HepG2 (cell line): Measurements from ENCODE around the gene TASL. TPM values are rescaled to one million over a fixed set of nuclear protein-coding genes. Genes with fewer than 3 reads are reported as not detected.

Experiments
- ATAC-seq: fragments of 200-7000 bp; cut with Tn5 transposase; 3 replicates; pipeline ENCODE4 v1.9.1; 2020; ENCODE audit warnings: mild to moderate bottlenecking, moderate library complexity
- BruUV-seq: library from RNA; stranded (reverse); fragments of 400-500 nt; replicated peaks from 2 replicates; lab custom pipeline; 2021; lab: Mats Ljungman, UMichigan
- CTCF ChIA-PET: fragments of 300-600 bp; formaldehyde crosslinking; extraction: SDS; loops from one replicate; lab custom pipeline; 2021; ENCODE audit warnings: low total read pairs, inconsistent platforms, low intra/inter-chr PET ratio; lab: Yijun Ruan, JAX
- POLR2A ChIA-PET: fragments of 350-600 bp; sonication (Branson Sonifier 250); formaldehyde crosslinking; loops from one replicate; lab custom pipeline; 2020; ENCODE audit warnings: antibody characterized with exemption, inconsistent platforms; lab: Yijun Ruan, JAX
- DNase-seq: peaks from one replicate; pipeline ENCODE4 v3.0.0-alpha.2; 2015; ENCODE audit warnings: low spot score
- FAIRE-seq: peaks from 3 replicates; lab custom pipeline; 2011; peaks lifted over from hg19 to GRCh38; lab: Jason Lieb, UNC
- H2AFZ ChIP-seq: one replicate; pipeline ENCODE4 v1.6.1; 2011; ENCODE audit warnings: low read length, inconsistent platforms
- H3K27ac ChIP-seq: fragments of 300-600 bp; 3 replicates; pipeline ENCODE4 v1.8.0; 2011; ENCODE audit warnings: mixed run types, mild to moderate bottlenecking, mixed read lengths, low read length, inconsistent platforms; ENCODE audit not compliant: insufficient read depth; ENCODE audit errors: extremely low read length
- H3K27me3 ChIP-seq, 2 experiments: fragments of 200-600 bp in 1 of 2; 2 replicates in 1 of 2; 3 replicates in 1 of 2; pipeline versions ENCODE4 v1.6.0 to v1.8.0; 2011; ENCODE audit warnings: low read length in 2 of 2, mild to moderate bottlenecking in 2 of 2, moderate library complexity in 2 of 2, inconsistent platforms in 1 of 2; ENCODE audit not compliant: insufficient read depth in 2 of 2, control insufficient read depth in 1 of 2
- H3K36me3 ChIP-seq, 2 experiments: fragments of 200-600 bp in 1 of 2; replicated peaks in 1 of 2; 2 replicates in 1 of 2; 3 replicates in 1 of 2; pipeline versions ENCODE4 v1.5.1 to v1.8.0; 2011; ENCODE audit warnings: low read length in 2 of 2, inconsistent platforms in 1 of 2; ENCODE audit not compliant: insufficient read depth in 2 of 2, control insufficient read depth in 1 of 2
- H3K4me1 ChIP-seq: 2 replicates; pipeline ENCODE4 v1.5.1; 2012; ENCODE audit warnings: low read length, inconsistent platforms; ENCODE audit not compliant: insufficient read depth
- H3K4me2 ChIP-seq: 2 replicates; pipeline ENCODE4 v1.6.0; 2011; ENCODE audit warnings: low read depth, low read length, inconsistent platforms
- H3K4me3 ChIP-seq, 3 experiments: fragments of 200-600 bp in 1 of 3; sonication (generic), shearing (Covaris generic) in 1 of 3; replicated peaks in 1 of 3; 2 replicates each; pipeline ENCODE4 v1.5.1; 2011 to 2016; ENCODE audit warnings: low read length in 3 of 3, inconsistent platforms in 2 of 3, low read depth in 2 of 3, mild to moderate bottlenecking in 2 of 3, control low read depth in 1 of 3, mixed read lengths in 1 of 3; ENCODE audit not compliant: insufficient read depth in 1 of 3
- H3K79me2 ChIP-seq: one replicate; pipeline ENCODE4 v1.6.1; 2011; ENCODE audit warnings: low read length, inconsistent platforms; ENCODE audit not compliant: insufficient read depth
- H3K9ac ChIP-seq: 2 replicates; pipeline ENCODE4 v1.6.0; 2011; ENCODE audit warnings: mild to moderate bottlenecking, low read depth, low read length, inconsistent platforms; ENCODE audit not compliant: insufficient read depth
- H3K9me3 ChIP-seq: 2 replicates; pipeline ENCODE4 v1.5.1; 2012; ENCODE audit warnings: mild to moderate bottlenecking, low read length
- H4K20me1 ChIP-seq: 2 replicates; pipeline ENCODE4 v1.6.0; 2011; ENCODE audit warnings: inconsistent platforms, mild to moderate bottlenecking, low read length, moderate library complexity; ENCODE audit not compliant: insufficient read depth
- CEBPB ChIP-seq: IDR thresholded peaks from 2 replicates; pipeline ENCODE4 v1.6.1; 2011; ENCODE audit warnings: low read depth, low read length, improper control_type of control experiment, borderline replicate concordance
- HOXD1 ChIP-seq: sonication (generic); formaldehyde crosslinking; IDR thresholded peaks from 2 replicates; pipeline ENCODE4 v1.5.0; 2020; ENCODE audit warnings: missing genetic modification reagents
- SOX6 ChIP-seq, 2 experiments: fragments of 450-650 bp in 1 of 2; sonication (generic) in 1 of 2; formaldehyde crosslinking in 1 of 2; IDR thresholded peaks; 2 replicates each; pipeline versions ENCODE4 v1.4.0 to v1.6.1; 2017 to 2020; ENCODE audit warnings: antibody characterized with exemption in 1 of 2, mild to moderate bottlenecking in 1 of 2, missing genetic modification reagents in 1 of 2
- TAF15 ChIP-seq: fragments of 200-400 bp; formaldehyde crosslinking; IDR thresholded peaks from one replicate; pipeline ENCODE4 v1.6.1; 2018; ENCODE audit warnings: mild to moderate bottlenecking, low read depth, low read length; ENCODE audit not compliant: poor library complexity, severe bottlenecking
- TARDBP ChIP-seq: sonication (generic); formaldehyde crosslinking; IDR thresholded peaks from 2 replicates; pipeline ENCODE4 v1.8.0; 2022; ENCODE audit warnings: mild to moderate bottlenecking, missing genetic modification reagents
- ZBTB49 ChIP-seq: sonication (generic); formaldehyde crosslinking; IDR thresholded peaks from 2 replicates; pipeline ENCODE4 v1.4.0; 2020; ENCODE audit warnings: missing genetic modification reagents, borderline replicate concordance
- ZNF362 ChIP-seq: sonication (generic); formaldehyde crosslinking; IDR thresholded peaks from 2 replicates; pipeline ENCODE4 v1.4.0; 2020; ENCODE audit warnings: missing genetic modification reagents, mild to moderate bottlenecking, borderline replicate concordance
- ZNF777 ChIP-seq: sonication (generic); formaldehyde crosslinking; IDR thresholded peaks from 2 replicates; pipeline ENCODE4 v1.4.0; 2020; ENCODE audit warnings: missing genetic modification reagents
- ZNF788 ChIP-seq: sonication (generic); formaldehyde crosslinking; IDR thresholded peaks from 2 replicates; pipeline ENCODE4 v1.5.0; 2020; ENCODE audit warnings: mild to moderate bottlenecking, missing genetic modification reagents, borderline replicate concordance
- ZUFSP ChIP-seq: sonication (generic); formaldehyde crosslinking; IDR thresholded peaks from 2 replicates; pipeline ENCODE4 v1.9.0; 2021; ENCODE audit warnings: missing genetic modification reagents, mild to moderate bottlenecking, borderline replicate concordance
- WGBS: methylation state at CpG from one replicate; pipeline ENCODE4 v1.1.6; 2017; ENCODE audit warnings: low lambda C conversion rate; 5-methylcytosine and 5-hydroxymethylcytosine counted together
- in situ Hi-C: cut with HindIII; loops from 2 replicates; pipeline ENCODE4 v1.10.0; 2017; ENCODE audit warnings: low pct_unique_long_range_greater_than_20kb; ENCODE audit not compliant: extremely low pct_ligation_motif_present
- intact Hi-C: fragments of 100-400 bp; cut with micrococcal nuclease; formaldehyde crosslinking; loops from one replicate; pipeline ENCODE4 v1.10.0; 2022; ENCODE audit not compliant: unreplicated experiment
- polyA plus RNA-seq, 8 experiments: library from polyadenylated mRNA; depleted of rRNA in 3 of 8; stranded (reverse) in 7 of 8; unstranded in 1 of 8; fragments of >200 nt; fragmentation: Illumina TruSeq in 4 of 8; extraction: Trizol in 4 of 8; gene quantifications; 2 replicates each; pipeline versions ENCODE4 v1.2.1 to v1.2.3, GENCODE V29; 2011 to 2016; ENCODE audit warnings: low read depth in 4 of 8, missing spikeins in 1 of 8, mixed read lengths in 1 of 8; ENCODE audit not compliant: insufficient read depth in 1 of 8
- total RNA-seq, 5 experiments: library from RNA; depleted of rRNA; stranded (reverse); fragments of >200 nt; fragmentation: Illumina TruSeq; extraction: Trizol; gene quantifications; 2 replicates each; pipeline ENCODE4 v1.2.3, GENCODE V29; 2016; ENCODE audit warnings: low read depth in 1 of 5
- TF ChIP-seq, protein P1 (sequence below): sonication (generic); formaldehyde crosslinking; IDR thresholded peaks from 2 replicates; pipeline ENCODE4 v1.5.1; 2020; ENCODE audit warnings: missing genetic modification reagents, mild to moderate bottlenecking, borderline replicate concordance
- TF ChIP-seq, protein P2 (sequence below): sonication (generic); formaldehyde crosslinking; IDR thresholded peaks from 2 replicates; pipeline ENCODE4 v1.4.0; 2020; ENCODE audit warnings: missing genetic modification reagents

TASL gene
- total and polyA plus RNA-seq, 2 of the 13 experiments (the other 11 are each of a cell fraction or from before 2014, with no cell fraction given): not detected

- TF ChIP-seq ZBTB49 (CRISPR knock-in tag): no peak
Observed at GRCh38 chrX:30613721-30614120, 36.2 kb upstream of the TASL start (continued).

- DNase-seq (peak; percentile 36), ATAC-seq (peak; percentile 83), FAIRE-seq (no peak)
- intact Hi-C loops (no loop called here), in situ Hi-C loops (no loop called here)
- Histone ChIP-seq H3K4me3 (no peak overlapping the region; a peak in 1 of 6 replicates), H3K4me2 (peak overlapping the region; percentile 58), H3K4me1 (peaks cover 13% of the 10 kb centered on the region; the same call in 1 of the 2 replicates), H3K36me3 (no peaks in the 10 kb centered on the region), H3K79me2 (no peaks in the 10 kb centered on the region), H3K27me3 (no peaks in the 10 kb centered on the region), H4K20me1 (no peaks in the 10 kb centered on the region), H3K9ac (no peak overlapping the region), H2AFZ (peak overlapping the region; percentile 42), H3K9me3 (no peaks in the 10 kb centered on the region), H3K27ac (peak overlapping the region; percentile 46)
- POLR2A ChIA-PET: no interaction called here
- CTCF ChIA-PET: no interaction called here
- no TSS peak for BruUV-seq
- TF ChIP-seq ZNF777 (CRISPR knock-in tag) (no peak), ZNF362 (peak; percentile 25; the same call in 1 of the 2 replicates), ZUFSP (no peak), SOX6 (IDR thresholded peaks at IDR 0.05) (no peak), SOX6 (CRISPR knock-in tag; IDR thresholded peaks at IDR 0.05) (no peak), TARDBP (CRISPR knock-in tag) (no peak), HOXD1 (CRISPR knock-in tag) (no peak), CEBPB (peak; percentile 54; the same call in 1 of the 2 replicates), TAF15 (no peak), ZNF788 (no peak)
- TF ChIP-seq, protein P1, sequence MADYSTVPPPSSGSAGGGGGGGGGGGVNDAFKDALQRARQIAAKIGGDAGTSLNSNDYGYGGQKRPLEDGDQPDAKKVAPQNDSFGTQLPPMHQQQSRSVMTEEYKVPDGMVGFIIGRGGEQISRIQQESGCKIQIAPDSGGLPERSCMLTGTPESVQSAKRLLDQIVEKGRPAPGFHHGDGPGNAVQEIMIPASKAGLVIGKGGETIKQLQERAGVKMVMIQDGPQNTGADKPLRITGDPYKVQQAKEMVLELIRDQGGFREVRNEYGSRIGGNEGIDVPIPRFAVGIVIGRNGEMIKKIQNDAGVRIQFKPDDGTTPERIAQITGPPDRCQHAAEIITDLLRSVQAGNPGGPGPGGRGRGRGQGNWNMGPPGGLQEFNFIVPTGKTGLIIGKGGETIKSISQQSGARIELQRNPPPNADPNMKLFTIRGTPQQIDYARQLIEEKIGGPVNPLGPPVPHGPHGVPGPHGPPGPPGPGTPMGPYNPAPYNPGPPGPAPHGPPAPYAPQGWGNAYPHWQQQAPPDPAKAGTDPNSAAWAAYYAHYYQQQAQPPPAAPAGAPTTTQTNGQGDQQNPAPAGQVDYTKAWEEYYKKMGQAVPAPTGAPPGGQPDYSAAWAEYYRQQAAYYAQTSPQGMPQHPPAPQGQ (CRISPR knock-in tag): no peak
- TF ChIP-seq, protein P2, sequence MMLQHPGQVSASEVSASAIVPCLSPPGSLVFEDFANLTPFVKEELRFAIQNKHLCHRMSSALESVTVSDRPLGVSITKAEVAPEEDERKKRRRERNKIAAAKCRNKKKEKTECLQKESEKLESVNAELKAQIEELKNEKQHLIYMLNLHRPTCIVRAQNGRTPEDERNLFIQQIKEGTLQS (CRISPR knock-in tag): no peak
- WGBS: 12% methylated on average over 5 of the region's 6 CpGs
Observed at GRCh38 chrX:30612250-30612655, 34.7 kb upstream of the TASL start.
